Esophagus muscularis mucosa (tissue), 4 donors: Measurements from ENCODE around the gene IMP3. TPM values are rescaled to one million over a fixed set of nuclear protein-coding genes. Genes with fewer than 3 reads are reported as not detected.

ENCODE experiments used
- DNase-seq: peaks from one replicate; pipeline ENCODE4 v3.0.0-alpha.2; 2017; ENCODE audit errors: extremely low spot score
- H3K27ac ChIP-seq, 4 donors: fragments of 200-600 bp; sonication (generic); replicated peaks in 1 of 4; 1 replicate in 3 of 4; 2 replicates in 1 of 4; pipeline ENCODE4 v1.5.1; 2016 to 2019; ENCODE audit warnings: mild to moderate bottlenecking in 1 of 4
- H3K27me3 ChIP-seq, 4 donors: fragments of 200-600 bp; sonication (generic); one replicate each; pipeline versions ENCODE4 v1.5.1 to v1.6.0; 2016 to 2019
- H3K36me3 ChIP-seq, 4 donors: fragments of 200-600 bp; sonication (generic); one replicate each; pipeline ENCODE4 v1.5.1; 2016 to 2019
- H3K4me1 ChIP-seq, 4 donors: fragments of 200-600 bp; sonication (generic); one replicate each; pipeline ENCODE4 v1.5.1; 2016 to 2019
- H3K4me3 ChIP-seq, 4 donors: fragments of 200-600 bp; sonication (generic); 1 replicate in 2 of 4; 2 replicates in 2 of 4; pipeline ENCODE4 v1.5.1; 2016 to 2019; ENCODE audit warnings: mild to moderate bottlenecking in 4 of 4, moderate library complexity in 1 of 4
- H3K9me3 ChIP-seq, 4 donors: fragments of 200-600 bp; sonication (generic); 1 replicate in 3 of 4; 2 replicates in 1 of 4; pipeline ENCODE4 v1.5.1; 2016 to 2019
- EP300 ChIP-seq: sonication (generic); formaldehyde crosslinking; IDR thresholded peaks from one replicate; pipeline ENCODE4 v1.6.1; 2017; ENCODE audit warnings: antibody characterized with exemption
- POLR2A ChIP-seq: fragments of 450-650 bp; IDR thresholded peaks from one replicate; pipeline ENCODE4 v1.6.1; 2017; ENCODE audit warnings: antibody characterized with exemption, moderate library complexity, mild to moderate bottlenecking, low read depth
- POLR2AphosphoS5 ChIP-seq, 2 donors: sonication (generic); formaldehyde crosslinking; IDR thresholded peaks; one replicate each; pipeline ENCODE4 v1.6.1; 2017; ENCODE audit warnings: antibody characterized with exemption in 2 of 2
- WGBS: methylation state at CpG from one replicate; pipeline ENCODE4 v1.1.5; 2018; 5-methylcytosine and 5-hydroxymethylcytosine counted together
- intact Hi-C: fragments of 100-400 bp; cut with DNase I; formaldehyde crosslinking; loops from one replicate; pipeline ENCODE4 v1.15.1; 2023
- total RNA-seq, 4 donors: library from RNA; depleted of rRNA; stranded (reverse); fragments of >200 nt; gene quantifications; one replicate each; pipeline versions ENCODE4 v1.1.0 to v1.2.1, GENCODE V29; 2016
- TF ChIP-seq, protein P1 (sequence below), 3 experiments: fragments of 200-600 bp in 2 of 3; fragments of 450-650 bp in 1 of 3; sonication (generic) in 2 of 3; IDR thresholded peaks; one replicate each; pipeline ENCODE4 v1.5.1; 2017 to 2019; ENCODE audit warnings: antibody characterized with exemption in 3 of 3, mild to moderate bottlenecking in 2 of 3, moderate library complexity in 1 of 3

The IMP3 gene
- total RNA-seq, 4 donors from 2014 or later = 49.0 to 83.5 (median 62.1) TPM

DNA sequence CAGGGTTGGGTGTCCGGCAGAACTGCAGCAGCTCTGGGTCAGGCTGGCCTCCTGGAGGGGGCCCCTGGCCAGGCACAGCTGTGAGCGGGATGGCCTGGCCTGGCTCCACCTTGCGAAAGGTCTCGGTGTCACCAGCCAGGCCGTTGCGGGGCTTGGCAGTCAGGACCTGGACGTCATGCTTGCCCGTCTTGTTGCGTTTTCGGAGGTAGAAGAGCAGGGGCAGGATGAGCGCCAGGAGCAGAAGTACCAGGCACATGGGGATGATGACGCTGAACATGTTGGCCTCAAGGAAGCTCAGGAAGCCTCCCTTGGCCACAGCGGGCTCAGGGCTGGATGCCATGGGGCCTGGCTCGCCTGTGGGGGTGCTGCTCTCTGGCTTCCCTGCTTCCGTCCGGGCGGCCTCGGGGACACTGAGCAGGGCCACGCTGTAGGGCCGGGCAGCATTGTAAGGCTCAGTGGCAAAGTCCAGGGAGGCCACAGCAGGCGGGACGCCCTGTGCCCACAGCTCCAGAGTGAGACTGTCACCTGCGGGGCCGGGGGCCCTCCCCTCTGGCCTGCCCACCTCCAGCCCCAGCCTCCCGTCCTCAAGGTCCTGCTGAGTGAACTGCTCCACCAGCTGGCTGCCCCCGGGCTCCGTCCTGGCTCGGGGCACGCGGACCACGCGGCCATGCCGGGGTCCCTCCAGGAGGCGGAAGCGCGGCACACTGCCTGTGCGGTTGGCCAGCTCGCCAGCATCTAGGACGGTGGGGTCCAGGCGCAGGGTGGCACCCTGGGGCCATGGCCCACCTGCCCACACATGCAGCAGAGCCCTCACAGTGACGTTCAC is 35.8 kb upstream of the IMP3 start:
- intact Hi-C loops = no loop called here
- Histone ChIP-seq H3K9me3 (no peaks in the 10 kb centered on the region), H3K27ac (peak overlapping the region; percentile 78 to 88 (median 87)), H3K4me1 (peaks cover 27 to 59% (median 58%) of the 10 kb centered on the region in 4 donors), H3K27me3 (no peaks in the 10 kb centered on the region), H3K36me3 (peaks cover 4 to 66% (median 49%) of the 10 kb centered on the region in 4 donors), H3K4me3 (no peak overlapping the region)
- TF ChIP-seq, protein P1, sequence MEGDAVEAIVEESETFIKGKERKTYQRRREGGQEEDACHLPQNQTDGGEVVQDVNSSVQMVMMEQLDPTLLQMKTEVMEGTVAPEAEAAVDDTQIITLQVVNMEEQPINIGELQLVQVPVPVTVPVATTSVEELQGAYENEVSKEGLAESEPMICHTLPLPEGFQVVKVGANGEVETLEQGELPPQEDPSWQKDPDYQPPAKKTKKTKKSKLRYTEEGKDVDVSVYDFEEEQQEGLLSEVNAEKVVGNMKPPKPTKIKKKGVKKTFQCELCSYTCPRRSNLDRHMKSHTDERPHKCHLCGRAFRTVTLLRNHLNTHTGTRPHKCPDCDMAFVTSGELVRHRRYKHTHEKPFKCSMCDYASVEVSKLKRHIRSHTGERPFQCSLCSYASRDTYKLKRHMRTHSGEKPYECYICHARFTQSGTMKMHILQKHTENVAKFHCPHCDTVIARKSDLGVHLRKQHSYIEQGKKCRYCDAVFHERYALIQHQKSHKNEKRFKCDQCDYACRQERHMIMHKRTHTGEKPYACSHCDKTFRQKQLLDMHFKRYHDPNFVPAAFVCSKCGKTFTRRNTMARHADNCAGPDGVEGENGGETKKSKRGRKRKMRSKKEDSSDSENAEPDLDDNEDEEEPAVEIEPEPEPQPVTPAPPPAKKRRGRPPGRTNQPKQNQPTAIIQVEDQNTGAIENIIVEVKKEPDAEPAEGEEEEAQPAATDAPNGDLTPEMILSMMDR (IDR thresholded peaks at IDR 0.05) = no peak
- TF ChIP-seq EP300 (no peak), POLR2AphosphoS5 (IDR thresholded peaks at IDR 0.05) (peak in 1 of 2 donors; percentile 41), POLR2A (no peak)
- DNase-seq = no peak
- whole genome bisulfite sequencing = 89% methylated on average over 20 of the region's 41 CpGs

DNA sequence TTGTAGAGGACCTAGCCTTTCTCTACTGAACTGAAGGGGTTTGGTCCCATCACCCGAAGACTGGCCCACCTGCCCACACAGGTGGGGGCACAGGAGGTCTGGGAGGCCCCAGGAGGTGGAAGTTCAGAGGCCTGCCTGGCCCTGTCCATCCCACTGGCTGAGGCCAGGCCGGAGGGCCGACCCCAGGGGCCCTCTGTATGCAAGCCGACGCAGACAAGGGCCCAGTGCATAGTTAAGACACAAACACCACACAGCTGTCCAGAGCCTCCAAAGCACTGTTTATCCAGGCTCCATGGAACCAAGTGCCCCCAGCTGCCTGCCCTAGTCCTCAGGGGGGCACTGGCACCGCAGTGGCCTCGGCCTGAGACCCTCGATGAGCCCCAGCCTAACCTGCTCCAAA is 34.3 kb upstream of the IMP3 start:
- TF ChIP-seq POLR2A (no peak), POLR2AphosphoS5 (IDR thresholded peaks at IDR 0.05) (no peak), EP300 (no peak)
- TF ChIP-seq, protein P1 (IDR thresholded peaks at IDR 0.05) = no peak
- H3K27ac ChIP-seq = peak overlapping the region; percentile 78 to 88 (median 87)
- no peaks in the 10 kb centered on the region for H3K27me3 ChIP-seq
- H3K36me3 ChIP-seq = peaks cover 0 to 52% (median 35%) of the 10 kb centered on the region in 4 donors
- H3K4me1 ChIP-seq = peaks cover 27 to 66% (median 65%) of the 10 kb centered on the region in 4 donors
- DNase-seq = no peak
- no peaks in the 10 kb centered on the region for H3K9me3 ChIP-seq
- intact Hi-C loops = no loop called here
- no peak overlapping the region for H3K4me3 ChIP-seq
- 83% methylated on average over 1 of the region's 8 CpGs for WGBS

DNA sequence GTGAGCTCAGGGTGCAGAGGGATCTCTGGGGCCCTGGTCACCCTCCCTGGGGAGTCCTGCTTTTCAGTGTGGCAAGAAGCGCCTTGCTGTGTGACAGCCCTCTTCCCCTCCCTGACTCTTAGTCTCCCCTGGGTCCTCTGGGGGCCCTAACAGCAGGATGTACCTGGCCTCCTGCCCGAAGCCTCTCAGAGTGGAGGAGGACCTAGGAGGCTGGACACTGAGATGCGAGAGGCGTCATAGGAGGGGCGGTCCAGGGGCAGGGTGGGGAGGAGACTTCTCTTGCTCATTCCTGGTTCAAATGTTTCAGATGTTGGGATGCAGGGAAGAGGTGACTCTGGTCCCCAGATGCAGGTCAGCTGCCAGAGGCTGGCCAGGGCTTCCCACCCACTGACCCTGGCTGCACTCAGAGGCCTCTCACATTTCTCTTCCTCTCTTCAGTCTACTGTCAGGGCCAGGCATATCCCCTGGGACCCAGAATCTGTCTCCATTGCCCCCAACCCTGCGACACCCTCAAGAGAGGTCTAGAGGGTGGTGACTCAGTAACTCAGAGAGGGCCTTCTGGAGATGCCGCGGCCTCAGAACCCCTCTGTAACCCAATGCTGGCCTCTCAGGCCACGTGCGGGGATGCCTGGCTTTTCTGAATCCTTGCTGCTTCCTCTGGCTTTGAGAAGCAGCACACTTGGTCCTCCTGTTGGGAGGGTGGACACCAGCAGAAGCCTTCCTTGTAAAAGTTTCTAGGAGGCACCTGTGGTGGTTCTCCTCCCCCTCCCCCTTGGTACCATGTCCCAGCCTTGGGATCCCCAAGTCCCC is 33.6 kb upstream of the IMP3 start:
- intact Hi-C loops = no loop called here

DNA sequence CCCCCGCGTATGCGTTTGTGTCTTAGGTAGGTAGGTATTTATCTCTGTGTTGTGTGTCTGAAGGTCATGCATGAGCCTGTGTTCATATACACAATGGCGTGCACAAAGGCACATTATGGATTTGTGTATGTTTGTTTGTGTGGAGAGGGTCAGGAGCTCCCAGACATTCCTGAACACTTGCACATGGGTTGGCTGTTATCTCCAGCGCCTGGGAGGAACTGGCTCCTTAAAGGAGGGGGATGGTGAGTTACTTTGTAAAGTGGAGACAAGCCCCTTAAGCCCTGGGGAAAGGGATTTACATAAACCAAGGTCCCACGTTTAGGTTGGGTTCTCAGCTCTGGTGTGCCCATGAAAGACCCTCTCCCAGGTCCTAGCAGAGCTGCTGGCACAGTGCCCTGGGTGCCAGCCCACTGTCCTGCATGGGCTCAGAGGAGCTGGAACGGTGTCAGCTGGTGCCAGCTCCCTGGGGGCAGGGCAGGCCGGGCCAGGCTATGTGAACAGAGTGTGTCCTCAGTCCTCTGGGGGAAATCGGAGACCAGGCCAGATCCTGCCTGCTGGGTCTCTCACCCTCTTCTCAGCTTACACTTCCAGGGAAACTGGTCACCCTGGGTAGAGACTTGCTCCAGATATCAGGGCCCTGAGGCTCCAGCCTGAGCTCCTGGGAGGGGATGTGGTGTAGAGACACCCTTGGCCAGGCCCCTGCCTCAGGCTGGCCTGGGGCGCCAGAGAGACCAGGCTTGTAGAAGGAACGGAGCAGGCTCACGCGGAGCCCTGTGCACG is 32.8 kb upstream of the IMP3 start:
- DNase-seq = no peak
- intact Hi-C loops = no loop called here
- TF ChIP-seq POLR2AphosphoS5 (IDR thresholded peaks at IDR 0.05) = peak; percentile 18 to 51
- no peak for TF ChIP-seq EP300
- TF ChIP-seq, protein P1 (IDR thresholded peaks at IDR 0.05) = no peak
- TF ChIP-seq POLR2A = no peak
- H3K9me3 ChIP-seq = no peaks in the 10 kb centered on the region
- peak overlapping the region in 2 of 4 donors; percentile 1 to 7 for H3K4me3 ChIP-seq
- H3K27me3 ChIP-seq = no peaks in the 10 kb centered on the region
- H3K36me3 ChIP-seq = peaks cover 0 to 38% (median 22%) of the 10 kb centered on the region in 4 donors
- WGBS = 32% methylated on average over 10 of the region's 14 CpGs
- peak overlapping the region; percentile 78 to 88 (median 87) for H3K27ac ChIP-seq
- H3K4me1 ChIP-seq = peaks cover 28 to 70% (median 69%) of the 10 kb centered on the region in 4 donors

More for the DNA sequence above, 33.6 kb upstream of the IMP3 start:
- no peak for DNase-seq
- Histone ChIP-seq H3K36me3 (peaks cover 0 to 46% (median 29%) of the 10 kb centered on the region in 4 donors), H3K27ac (peak overlapping the region; percentile 78 to 88 (median 87)), H3K9me3 (no peaks in the 10 kb centered on the region), H3K27me3 (no peaks in the 10 kb centered on the region), H3K4me1 (peaks cover 27 to 68% (median 66%) of the 10 kb centered on the region in 4 donors), H3K4me3 (peak overlapping the region in 2 of 4 donors; percentile 1 to 7)
- 45% methylated on average over 10 of the region's 10 CpGs for WGBS
- TF ChIP-seq POLR2AphosphoS5 (IDR thresholded peaks at IDR 0.05) (peak; percentile 45 to 49), POLR2A (no peak)
- TF ChIP-seq, protein P1 (IDR thresholded peaks at IDR 0.05) = no peak
